Midbrain (tissue), 1 donor: Measurements from ENCODE around the gene MCM3AP.

Experiments
- DNase-seq: peaks from one replicate; lab custom pipeline; 2025; lab: John Stamatoyannopoulos, UW

The MCM3AP gene

DNA sequence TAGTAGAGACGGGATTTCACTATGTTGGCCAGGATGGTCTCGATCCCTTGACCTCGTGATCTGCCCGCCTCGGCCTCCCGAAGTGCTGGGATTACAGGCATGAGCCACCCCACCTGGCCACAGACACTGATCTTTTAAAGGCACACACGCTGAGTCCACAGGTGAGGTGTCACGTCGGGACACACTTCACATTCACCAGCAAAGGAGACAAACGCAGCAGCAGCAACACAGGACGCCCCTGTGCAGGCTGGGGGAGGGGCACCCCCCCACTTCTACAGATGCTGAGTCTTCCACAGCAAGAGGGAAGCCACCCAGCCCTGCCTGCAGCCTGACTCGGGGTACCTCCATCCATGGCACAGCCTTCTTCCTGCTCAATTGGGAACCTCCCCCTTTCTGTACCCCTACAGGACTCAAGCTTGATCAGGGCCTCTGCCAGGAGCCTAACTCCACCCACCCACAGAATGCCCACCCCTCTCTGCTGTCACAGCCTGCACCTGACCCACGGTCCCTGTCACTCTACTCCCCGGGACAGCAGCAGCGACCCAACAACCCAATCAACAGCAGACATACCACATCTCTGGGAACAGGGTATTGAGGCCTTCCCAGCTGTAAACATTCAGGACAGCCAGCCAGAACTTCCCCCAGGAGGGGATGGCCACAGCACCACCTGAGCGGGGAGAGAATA, 66.4 kb downstream of the MCM3AP start:
- no peak for DNase-seq

DNA sequence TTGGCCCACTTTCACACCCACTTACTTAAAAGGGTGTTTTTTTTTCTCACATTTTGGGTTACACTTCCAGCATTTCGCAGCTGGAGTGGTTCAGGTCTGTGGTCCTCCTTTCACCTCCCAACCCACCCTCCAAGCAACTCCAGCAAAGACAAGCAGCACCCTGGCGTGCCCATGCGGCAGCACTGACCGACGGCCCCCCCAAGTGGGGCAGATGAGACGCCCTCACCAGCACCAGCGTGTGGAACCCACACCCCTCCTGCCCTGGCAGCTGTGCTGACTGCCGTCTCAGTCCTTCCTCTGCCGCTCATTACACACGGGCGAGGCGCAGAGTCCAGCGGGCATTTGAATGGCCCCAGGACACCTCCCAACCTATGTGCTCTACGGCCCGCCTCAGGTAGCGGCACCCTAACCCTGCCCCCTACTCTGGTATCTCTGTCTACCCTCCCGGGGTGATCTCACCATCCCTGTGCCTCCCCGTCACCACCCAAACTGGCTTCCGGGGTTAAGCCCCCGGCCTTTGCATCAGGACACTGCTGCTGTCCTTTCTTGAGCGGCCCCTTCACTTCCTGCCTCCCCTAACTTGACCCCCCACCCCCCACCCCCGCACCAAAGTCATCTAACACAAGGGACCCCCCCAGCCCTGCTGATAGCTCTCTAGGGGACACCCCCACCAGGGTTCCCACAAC, 67.8 kb downstream of the MCM3AP start:
- no peak for DNase-seq

DNA sequence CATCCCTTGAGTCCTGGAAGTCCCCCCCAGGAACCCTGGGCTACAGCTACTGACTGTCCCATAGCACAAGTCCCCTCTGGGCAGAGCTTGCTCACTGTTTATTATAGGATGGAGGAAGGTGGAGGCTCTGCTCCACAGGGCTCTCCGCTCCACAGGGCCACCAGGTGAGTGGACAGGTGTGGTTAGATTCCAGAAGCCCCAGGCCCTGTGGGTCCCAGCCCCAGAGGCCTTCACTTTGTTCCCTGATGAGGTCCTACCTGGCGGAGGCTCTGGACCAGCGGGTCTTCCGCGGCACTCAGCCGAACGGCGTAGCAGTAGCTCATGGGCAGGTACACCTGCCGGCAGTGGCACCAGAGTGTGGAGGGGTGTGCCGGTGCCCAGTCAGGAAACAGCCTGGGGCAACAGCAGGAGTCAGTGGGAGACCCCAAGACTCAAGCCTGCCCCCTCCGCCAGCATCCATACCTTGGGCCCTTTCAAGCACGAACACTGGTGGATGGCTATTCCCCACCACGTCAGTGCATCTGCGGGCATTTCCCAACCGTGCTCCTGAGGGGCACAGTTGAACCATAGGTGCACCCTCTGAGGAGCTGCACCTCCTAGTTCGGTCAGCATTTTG, 69.2 kb downstream of the MCM3AP start:
- DNase-seq, result no peak

DNA sequence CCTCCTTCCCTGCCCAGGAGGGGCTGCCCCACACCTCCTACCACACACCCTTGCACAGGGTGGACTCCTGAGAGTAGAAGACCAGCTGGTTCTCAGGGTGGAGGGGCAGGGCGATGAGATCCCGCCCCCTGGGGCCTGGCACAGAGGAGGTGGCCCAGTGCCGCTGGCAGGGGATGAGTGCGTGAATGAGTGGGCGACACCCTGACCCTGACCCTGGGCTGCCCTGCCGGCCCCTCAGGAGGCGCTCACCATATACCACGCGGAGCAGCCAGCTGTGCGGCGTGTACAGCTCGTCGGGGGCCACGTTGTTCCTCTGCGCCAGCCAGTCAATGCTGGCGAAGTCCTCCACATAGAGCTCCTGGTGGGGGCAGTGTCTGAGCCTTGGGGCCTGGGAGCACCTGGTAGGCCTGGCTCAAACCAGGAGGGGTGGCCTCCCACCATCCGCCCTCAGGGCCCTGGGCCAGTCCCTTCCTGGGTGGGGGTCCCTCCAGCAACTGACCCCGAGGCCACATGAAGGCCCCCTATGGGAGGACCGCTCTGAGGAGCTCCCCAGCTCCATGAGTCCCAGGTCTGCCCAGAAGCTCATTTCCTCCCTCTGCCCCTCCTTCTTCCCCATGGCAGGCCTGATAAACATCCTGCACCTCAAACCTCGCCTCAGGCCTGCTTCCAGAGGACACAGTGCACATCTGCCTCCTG, 69.8 kb downstream of the MCM3AP start:
- DNase-seq, result no peak

DNA sequence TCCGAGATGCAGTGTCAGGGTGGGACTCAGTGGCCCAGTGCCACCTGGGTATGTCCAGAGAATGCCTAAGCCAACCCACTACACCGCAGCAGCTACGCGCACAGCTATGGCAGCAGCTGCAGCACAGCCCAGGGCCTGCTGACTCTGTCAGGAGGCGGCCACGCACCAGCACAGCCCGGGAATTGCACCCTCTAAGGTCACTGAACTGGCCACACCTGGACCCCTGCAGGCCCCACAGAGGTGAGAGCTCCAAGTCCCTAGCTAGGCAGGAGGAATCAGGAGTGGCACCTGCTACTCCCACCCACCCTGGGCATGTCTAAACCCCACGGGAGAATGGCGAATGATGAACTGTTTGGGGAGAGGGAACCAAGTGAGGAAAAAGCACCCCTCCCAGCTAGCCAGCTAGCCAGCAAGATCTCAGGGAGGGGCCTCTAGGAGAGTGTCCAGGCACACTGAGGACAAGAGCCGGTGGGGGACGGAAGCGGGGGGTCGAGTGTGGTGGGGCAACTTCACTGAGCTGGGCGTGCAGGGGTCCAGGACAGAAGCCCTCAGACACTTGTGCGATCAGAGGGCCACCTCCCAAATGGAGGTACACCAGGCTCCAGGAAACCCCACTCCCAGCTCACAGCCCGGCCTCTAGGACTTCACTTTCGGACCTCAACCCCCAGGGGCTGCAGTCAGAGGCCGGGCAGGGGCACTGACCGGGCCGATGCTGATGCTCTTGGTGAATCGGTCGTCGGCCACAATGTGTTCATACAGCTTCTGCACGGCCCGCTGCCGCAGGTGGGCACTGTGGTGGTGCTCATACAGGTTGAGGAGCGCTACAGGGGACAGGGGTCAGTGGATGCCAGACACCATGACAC, 70.7 kb downstream of the MCM3AP start:
- DNase-seq, result no peak

DNA sequence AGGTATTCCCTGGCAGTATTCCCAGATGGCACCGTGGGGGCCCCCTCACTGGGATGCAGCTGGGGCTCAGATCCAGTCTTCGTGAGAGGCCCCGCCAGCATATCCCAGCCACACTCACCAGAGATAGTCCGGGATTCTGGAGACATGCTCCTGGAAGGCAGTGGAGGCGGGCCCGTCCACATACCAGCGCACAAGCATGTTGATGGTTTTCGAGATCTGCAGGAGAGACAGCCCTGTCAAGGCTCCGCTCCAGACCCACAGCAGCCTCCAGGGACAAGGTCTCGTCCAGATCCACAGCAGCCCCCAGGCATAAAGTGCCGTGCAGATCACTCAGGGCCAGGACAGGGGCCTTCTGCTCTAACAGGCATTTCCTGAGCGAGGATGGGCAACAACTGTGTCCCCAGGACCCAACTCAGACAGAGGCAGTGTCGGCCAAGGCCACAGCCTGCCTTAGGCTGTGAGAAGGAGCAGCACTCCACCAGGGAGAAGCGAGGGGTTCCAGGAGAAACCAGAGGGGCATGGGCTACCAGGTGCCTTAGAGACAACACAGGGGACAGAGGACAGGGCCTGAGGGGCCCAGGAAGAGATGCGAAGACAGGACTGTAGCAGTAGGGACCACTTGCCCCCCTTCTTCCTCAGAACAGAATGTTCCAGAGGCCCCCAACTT, 71.7 kb downstream of the MCM3AP start:
- DNase-seq, result no peak

DNA sequence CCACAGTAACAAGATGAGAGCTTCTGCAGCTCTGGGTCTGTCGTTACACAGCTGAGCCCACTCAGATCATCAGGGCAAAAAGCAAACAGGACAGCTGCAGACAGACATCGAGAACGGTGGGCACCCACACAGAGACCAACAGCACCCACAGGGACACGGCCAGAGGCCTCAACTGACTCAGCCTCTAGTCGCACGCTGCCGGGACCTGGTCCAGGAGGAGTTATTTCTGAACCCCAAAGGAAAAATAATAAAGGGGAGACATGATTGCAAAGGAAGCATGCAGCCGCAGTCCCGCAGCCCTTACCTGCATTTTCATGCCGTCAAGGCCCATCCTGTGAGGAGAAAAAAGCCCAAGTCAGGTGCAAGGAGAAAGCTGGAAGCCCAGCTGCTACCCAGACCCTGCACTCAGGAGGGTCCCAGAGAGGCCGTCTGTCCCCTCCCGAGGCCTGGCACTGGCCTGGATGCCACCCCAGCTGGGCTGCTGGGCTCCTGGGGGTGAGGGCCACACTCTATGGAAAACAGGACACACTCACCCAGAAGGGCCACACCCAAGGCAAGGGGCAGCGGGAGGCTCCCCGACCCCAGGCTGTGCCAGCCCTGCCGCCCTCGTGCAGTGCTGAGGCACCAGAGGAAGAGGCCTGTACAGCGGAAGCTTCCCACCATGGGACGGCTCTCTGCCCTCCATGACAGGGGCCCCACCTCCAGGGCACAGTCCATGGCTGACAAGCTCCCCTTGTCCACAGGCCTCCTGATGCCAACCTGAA, 72.5 kb downstream of the MCM3AP start:
- no peak for DNase-seq

DNA sequence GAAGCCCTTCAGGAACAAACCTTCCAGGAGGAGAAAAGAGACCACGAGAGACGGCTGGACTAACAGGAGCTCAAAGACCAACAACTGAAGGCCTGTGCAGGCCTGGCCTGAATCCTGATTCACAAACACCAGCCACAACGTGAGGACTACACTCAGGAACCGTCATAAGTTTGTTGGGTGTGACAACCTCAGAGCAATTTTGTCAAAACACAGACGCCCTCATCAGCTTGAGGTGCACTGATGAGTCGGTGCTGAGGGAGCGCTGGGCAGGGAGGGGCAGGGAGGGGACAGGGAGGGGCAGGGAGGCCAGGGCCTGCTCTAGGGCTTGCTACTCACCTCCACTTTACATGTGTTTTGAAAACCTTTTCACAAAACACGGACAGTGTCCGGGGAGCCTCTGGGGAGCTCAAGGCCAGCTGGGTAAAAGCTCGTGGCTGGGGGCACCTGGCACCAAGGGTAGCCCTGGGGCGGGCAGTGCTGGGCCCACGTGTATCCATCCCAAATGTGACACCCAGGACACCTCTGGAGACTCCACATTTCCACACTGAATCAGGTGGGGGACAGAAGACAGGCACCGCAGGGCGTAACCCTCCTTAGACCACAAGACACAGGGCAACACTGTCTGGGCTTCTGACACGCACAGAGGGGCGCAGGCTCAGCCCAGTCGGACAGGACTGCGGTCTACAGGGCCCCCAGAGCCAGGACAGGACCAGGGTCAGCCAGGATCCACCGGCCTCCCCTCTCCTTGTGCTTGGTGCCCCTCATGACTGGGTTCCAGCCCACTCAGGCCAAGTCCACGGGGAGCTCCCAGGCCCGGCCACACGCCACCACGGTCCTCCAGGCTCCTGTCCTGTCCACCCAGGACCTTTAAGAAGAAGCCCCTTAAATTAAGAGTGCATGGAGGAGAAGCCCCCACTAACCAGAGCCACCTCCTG, 73.4 kb downstream of the MCM3AP start:
- DNase-seq, result no peak

DNA sequence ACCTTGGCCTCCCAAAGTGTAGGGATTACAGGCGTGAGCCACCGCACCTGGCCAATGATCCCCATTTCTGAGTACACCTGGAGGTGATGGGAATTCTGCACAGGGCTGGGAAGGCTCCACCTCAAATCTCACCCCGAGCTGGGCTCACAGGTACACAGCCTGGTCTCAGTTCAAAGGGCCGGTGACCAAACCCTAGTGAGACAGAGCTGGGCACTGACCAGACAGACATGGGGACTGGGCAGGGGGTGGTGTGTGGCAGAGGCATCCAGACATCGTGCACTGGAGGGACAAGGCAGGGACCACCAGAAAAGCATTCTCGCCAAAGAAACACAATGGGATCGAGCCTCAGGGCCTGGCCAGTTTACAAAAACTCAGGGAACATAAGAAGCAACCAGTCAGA, 74.0 kb downstream of the MCM3AP start:
- DNase-seq, result no peak

DNA sequence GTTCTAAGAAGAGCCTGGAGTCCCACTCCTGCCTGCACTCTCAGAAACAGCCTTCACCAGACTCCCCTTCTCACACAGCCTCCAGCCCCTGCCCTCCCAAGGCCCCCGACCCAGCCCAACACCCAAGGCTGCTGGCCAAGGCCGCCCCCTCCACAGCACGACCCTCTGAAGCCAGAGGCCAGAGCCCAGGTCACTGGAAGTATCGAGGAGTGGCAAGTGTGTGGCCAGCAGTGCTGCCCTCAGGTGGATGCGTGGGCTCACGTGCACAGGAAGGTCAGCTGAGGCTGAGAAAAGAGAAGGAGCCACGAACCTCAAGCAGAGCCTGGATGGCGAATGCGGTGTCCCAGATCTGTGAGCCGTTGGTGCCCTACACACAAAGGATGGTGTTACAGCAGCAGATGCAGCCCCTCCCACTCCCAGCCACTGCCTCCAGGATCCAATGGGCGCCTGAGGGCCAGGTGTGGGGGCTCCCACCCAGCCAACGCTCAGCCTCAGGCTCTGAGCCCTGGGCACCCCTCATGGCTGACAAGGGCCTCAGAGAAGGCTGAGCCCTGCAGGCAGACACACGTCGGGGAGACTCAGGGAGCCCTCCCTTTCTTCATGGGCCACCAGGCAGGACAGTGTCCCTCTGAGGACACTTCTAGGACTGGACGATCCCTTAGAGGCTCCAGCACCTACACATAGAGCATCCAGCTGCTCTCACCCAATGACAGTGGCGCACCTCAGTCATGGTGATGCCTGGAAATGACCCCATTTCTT, 74.9 kb downstream of the MCM3AP start:
- DNase-seq, result no peak

DNA sequence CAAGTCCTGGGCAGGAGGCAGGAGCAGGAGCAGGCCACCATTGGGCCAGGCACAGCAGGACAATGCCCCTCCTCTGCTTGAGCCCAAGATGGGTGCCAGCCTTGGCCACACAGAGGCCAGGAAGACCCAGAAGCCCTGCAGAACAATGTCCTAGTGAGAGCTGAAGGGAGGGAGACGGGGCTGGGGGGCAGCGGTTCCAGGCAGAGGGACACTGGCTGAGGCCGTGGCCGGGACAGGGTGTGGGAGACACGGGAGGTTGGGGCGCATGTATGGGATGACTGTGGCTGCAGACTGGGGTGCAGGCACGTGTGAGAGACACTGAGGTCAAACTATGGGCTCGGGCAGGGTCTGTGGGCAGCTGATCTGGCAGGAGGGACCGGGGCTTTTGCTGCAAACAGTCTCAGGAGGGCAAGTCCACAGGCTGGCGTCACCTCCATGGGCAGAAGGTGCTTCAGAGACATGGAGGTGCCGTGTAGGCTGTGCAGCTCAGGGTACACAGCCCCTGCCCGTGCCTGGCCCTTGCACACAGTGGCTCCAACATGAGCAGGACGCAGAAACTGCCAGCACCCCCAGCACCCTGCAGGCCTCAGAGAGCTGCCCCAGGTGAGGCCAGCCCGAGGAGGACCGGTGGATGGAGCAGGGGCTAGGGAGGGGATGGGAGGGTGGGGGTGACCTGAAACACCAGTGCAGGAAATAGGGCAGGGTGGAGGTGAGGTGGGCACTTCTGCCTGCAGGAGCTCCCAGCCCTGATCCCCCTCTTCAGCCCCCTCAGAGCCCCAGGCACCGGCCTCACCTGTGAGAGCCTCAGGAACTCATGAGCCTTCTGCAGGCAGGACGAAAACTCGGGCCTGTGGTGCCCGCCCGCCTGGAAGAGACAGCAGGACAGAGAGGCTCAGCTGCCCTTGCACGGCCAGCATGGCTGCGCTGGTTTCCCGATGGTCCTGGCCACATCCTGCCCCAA, 76.4 kb downstream of the MCM3AP start:
- DNase-seq, result no peak

DNA sequence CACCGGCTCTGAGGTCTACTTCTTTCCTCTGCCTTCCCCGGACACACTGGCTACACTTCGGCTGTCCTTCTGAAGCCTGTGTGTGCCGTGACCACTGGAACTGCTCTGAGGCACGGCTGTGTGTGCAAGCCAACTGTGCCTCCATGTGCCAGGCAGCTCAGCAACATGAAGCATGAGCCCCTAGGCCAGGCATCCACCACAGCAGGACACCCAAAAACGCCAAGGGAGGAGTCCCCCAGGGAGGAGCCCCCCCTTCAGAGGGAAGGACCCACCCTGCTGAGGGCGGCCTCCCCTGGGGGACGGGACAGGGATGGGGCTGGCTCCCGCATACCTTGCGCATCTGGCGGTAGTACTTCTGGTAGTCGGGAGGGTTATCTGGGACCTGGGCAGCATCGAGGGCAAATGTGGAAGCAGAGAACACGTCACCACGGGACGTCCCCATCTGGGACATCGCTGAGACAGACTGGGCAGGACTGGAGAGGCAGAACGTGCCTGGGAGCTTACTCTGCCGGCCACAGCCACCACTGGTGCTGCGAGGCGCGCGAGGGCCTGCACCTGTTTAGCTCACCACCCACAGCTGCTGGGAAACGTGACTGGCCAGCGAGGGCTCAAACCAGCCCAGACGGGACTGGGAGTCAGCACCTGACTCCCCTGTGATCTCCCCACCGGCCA, 77.4 kb downstream of the MCM3AP start:
- no peak for DNase-seq

DNA sequence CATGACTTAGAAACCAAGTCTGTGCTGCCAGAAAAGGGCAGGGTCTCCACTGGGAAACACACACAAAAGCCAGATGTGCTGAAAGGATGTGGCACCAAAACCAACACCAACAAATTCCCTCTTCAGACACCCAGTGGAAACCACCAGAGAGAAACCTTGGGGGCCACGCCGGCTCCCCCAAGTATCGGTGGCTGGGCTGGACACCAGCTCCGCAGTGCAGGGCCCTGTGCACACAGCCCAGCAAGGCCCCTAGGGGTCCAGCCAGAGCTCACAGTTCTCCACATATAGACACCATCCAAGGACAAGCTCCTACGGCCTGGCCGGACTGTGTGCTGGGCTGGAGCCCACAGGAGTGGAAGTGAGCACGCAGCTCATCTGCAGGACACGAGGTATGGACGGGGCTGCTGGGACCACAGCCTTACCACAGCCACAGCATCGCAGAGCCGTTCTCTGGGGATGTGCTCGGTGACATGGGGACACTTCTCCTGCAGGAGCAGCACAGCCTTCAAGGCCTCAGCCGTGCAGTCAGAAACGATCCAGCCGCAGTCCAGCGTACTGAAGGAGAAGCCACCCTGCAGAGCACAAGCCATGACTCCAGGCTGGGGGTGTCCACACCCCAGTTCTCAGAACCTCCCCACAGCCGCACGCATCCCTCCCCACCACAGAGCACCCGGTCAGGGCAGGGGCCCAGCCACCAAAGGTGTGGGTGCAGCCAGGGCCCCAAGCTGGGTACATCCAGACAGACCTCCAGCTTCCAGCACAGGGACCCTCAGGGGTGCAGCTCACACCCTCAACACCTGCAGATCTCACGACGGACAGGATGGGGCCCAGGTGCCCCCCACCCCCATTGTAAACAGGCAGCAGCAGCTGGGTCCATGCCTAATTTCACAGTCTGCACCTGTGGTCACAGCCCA, 78.1 kb downstream of the MCM3AP start:
- no peak for DNase-seq

DNA sequence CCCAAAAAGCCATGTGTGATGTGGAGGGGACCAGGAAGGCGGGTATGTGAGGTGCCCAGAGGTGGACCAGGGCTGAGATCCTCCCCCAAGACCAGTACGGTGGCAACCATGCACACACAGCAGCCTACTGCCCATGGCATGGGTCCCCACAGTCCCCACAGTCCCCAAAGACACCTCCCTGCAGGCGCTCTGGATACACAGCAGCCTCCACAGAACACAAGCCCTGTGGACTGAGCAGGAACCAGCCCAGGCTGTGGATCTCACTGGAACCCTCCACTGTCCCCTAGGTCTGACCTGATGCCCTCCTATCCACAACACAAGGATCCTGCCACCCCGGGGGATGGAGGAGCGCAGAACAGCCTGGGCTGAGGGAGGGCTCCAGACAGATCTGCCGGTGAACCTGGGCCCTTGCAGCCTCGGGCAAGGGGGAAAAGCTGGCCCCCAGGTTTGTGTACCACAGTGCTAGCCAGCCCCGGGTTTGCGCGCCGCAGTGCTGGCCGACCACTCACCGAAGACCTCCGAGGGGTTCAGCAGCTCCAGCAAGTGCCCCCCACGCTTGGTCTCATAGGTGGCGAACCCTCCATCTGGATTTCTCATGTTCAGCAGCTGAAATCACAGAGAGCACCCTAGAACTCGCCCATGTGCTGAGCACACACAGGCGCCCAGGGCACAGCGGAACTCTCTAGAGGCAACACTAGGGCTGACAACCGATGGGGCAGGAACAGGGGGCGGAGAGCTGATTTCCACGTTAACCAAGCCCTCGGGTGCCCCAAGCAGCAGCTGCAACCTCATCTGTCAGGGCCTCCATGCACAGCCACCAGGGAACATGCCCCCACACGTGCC, 79.0 kb downstream of the MCM3AP start:
- DNase-seq, result no peak

DNA sequence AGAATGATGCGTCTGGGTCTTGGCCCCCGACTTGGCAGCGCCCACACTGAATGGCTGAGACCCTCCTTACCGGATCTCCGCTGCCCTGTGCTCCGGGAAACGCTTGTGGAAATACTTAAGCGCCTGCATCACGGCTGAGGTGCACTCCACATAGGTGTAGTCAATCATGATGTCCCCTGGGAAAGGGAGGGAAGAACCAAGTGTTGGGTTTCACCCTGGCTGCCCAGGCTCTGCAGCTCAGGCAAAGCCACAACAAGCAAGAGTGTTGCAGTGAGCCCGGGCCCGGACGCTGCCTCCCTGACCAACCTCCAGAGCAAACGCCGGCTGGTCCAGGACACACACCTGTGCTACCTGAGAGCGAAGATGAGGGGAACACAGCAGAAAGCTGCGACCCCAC, 79.6 kb downstream of the MCM3AP start:
- DNase-seq, result no peak
